Stimulated activated CD4-positive, alpha-beta T cell treated with anti-CD3 and anti-CD28 coated beads, TNF-alpha, amount 100 ng/mL, for 1 hour (primary cell): ENCODE data around the gene RGPD8.

Source experiments
- DNase-seq, 3 donors: peaks; one replicate each; pipeline ENCODE4 v3.0.0-alpha.2; 2020; ENCODE audit warnings: low read depth in 3 of 3, low spot score in 1 of 3

RGPD8 gene

DNA sequence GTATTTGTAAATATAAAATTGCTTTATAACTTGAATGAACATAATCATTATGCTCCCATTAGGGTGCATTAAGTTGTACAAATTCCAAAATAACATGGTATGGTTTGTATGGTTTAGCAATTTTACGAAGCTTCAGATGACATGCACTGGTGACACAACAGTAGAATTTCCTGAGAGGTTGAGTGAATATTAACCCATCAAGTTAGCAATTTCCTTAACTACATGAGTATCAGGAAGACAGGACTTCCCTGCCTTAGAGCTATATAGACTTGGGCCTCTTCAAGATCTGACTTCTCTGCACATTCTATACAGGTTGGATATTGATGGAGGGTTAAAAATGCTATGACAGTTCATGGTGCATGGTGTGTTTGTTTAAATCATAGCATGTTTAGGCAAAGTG is 97.8 kb downstream of the RGPD8 start:
- no peak for DNase-seq

DNA sequence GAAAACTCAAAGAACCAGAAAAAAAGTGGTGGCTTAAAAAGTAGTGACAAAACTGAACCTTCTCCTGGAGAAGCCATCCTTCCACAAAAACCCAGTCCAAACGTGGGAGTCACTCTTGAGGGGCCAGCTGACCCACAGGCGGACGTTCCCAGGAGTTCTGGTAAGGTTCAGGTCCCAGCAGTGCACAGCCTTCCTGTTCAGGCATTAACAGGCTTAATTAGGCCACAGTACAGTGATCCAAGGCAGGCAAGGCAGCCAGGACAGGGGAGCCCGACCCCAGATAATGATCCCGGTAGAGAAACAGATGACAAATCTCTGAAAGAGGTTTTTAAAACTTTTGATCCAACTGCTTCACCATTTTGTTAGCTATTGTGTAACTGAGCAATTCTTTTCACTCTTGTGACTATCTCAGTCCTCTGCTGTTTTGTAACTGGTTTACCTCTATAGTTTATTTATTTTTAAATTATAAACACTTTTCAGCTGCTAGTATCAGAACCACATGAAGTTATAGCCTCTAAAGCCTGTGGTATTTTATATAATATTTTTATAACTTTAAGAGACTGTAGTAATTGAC is 101.2 kb downstream of the RGPD8 start:
- DNase-seq, result no peak

DNA sequence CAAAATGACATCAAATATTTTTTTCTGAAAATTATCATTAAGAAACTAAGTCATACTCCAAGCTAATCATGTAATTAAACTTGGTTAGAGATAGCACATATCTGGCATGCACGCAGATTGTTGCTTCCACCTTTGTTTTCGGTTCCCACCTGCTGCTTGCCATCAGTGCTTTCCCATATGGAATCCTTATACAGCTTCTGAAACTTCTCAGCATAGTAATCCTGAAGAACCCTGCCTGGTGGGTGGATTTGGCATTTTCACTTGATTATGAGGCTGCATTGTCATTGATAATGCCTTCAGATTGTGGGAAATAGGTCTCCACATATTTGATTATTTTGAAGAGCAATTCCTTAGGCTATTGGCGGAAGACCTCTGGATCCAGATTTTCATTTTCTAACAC is 110.5 kb downstream of the RGPD8 start:
- DNase-seq, result no peak

DNA sequence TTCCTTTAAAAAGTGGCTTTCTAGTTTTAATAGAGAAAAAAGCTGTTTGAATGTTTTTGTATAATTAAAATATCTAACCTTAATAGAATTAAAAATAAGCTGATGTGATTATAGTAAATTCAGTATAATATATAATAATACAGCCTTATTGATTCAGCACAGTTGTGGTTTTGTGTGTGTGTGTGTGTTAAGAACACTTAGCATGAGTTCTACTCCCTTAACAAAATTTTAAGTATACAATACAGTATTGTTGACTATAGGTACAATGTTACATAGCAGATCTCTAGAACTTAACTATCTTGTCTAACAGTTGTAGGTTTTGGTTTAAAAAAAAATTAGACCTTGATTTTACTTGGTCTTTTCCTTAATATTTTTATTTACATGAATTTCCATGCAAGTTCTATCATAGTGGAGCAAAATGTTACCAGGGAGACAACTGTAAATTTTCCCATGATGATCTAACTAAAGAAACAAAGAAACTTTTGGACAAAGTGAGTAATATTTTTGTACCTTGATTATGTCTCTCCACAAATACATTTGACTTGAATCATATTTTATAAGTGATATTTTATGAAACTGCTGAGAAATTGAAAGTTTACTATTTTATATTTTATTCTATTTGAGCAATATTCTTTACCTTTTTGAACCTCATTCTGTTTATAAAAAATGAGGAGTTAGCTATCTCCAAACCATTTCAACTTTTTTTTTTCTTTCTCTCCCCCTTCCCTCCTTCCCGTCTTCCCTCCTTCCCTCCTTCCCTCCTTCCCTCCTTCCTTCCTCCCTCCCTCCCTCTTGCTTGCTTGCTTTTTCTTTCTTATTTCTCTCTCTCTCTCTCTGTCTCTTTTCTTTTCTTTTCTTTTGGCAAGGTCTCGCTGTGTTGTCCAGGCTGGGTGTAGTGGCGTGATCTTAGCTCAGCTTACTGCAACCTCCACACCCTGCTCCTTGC is 111.8 kb downstream of the RGPD8 start:
- no peak for DNase-seq
